Skeletal muscle cell (primary cell): ENCODE results near the gene MPC1.

ENCODE experiments used
- DNase-seq: peaks from one replicate; pipeline ENCODE4 v3.0.0-alpha.2; 2010; ENCODE audit warnings: low read depth
- H3K4me3 ChIP-seq: 2 replicates; pipeline ENCODE4 v1.5.1; 2011; ENCODE audit warnings: low read depth, mild to moderate bottlenecking, control low read depth, low read length, moderate library complexity

Gene MPC1

DNA sequence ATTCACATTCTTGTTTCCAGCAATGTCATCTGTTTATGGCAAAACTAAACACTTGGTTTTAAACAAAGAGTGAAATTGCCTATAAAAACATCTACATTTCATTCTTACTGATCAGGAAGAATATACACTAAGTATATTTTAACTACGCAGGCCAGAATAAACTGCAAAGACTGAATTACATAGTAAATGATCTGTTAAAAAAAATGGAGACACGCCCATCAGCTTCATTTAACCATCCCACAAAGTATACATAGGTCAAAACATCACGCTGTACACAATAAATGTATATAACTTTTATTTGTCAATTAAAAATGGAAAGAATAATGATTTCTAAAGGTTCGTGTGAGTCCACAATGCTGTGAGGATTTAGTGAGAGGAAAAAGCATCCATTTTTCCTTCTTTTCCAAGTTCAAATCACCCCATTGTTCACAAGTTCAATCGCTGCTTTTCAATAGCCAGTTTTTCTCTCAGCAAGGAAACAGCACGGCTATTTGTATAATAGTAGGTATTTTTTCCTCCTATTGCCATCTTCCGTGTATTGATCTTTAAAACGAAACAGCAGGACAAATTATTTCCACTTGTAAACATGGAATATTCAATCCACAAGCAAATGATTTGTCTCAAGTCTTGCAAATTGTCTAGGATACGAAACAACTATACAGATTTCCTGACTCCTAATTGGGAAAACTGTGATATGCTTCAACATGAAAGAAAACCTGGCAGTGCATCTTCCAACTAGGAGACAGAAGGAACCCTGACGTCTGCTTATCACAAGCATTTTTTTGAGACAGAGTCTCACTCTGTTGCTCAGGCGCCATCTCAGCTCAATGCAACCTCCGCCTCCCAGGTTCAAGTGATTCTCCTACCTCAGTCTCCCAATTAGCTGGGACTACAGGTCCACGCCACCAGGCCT lies 51.0 kb downstream of the MPC1 start:
- no peak overlapping the region for H3K4me3 ChIP-seq
- DNase-seq, result no peak

DNA sequence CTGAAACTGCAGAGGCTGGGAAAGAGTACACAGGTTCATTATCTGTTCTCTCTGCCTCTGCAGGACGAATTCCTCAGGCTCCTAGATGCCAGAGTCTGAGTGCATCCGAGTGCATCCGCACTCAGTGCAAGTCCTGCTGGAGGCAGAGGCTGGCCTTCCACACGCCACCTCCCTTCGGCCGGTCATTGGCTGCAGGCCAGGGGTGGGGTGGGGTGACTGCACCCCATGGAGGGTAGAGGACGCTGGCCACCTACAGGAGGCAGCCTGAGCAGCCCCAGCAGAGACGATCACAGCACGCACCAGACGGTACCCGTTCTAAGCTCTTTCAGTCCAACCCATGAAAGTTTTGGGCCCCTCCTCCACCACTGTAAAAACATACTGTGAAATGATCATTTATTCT lies 52.1 kb downstream of the MPC1 start:
- H3K4me3 ChIP-seq, result no peak overlapping the region
- DNase-seq, result no peak

DNA sequence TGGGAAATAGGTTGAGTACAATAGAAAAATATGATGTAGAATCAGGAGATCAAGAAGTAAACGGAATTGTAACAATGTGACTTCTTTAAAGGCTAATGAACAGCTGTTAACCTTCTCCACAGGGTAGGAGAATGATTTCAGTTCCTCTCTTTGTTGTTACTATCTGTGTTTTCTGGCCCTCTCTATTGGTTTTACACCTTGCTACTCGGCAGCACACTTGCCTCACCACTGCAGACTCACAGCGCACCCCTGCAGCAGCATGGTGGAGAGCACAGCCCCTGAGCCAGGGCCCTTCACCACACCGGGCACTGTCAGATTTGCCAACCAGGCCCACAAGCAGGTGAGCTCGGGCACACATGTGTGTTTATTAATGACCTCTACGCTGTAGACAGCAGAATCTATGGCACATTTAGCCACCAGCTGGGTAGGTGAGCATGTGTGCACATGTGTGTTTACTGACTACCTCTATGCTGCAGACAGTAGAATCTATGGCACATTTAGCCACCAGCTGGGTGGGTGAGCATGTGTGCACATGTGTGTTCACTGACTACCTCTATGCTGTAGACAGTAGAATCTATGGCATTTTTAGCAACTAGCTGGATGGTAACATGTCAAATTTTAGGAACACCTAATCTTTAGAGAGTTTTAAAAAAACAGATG lies 57.2 kb downstream of the MPC1 start:
- no peak overlapping the region for H3K4me3 ChIP-seq
- DNase-seq, result no peak

DNA sequence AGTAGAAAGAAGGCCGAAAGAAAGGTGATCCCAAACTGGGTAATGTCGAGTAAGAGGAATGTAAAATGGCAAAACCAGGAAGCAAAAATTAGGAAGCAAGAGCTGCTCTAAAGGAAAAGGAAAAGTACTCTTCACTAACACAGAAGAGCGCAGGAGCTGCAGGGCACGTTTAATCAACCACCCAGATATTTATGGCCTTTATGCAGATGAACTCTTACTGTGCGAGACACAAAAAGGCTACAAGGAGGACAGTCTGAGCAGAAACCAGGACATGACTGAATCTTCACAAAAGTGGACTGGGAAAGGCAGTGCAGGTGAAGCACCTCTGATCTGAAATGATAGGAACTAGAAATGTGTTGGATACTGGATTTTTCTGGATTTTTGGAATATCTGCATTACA lies 59.3 kb downstream of the MPC1 start:
- DNase-seq, result no peak
- no peak overlapping the region for H3K4me3 ChIP-seq

DNA sequence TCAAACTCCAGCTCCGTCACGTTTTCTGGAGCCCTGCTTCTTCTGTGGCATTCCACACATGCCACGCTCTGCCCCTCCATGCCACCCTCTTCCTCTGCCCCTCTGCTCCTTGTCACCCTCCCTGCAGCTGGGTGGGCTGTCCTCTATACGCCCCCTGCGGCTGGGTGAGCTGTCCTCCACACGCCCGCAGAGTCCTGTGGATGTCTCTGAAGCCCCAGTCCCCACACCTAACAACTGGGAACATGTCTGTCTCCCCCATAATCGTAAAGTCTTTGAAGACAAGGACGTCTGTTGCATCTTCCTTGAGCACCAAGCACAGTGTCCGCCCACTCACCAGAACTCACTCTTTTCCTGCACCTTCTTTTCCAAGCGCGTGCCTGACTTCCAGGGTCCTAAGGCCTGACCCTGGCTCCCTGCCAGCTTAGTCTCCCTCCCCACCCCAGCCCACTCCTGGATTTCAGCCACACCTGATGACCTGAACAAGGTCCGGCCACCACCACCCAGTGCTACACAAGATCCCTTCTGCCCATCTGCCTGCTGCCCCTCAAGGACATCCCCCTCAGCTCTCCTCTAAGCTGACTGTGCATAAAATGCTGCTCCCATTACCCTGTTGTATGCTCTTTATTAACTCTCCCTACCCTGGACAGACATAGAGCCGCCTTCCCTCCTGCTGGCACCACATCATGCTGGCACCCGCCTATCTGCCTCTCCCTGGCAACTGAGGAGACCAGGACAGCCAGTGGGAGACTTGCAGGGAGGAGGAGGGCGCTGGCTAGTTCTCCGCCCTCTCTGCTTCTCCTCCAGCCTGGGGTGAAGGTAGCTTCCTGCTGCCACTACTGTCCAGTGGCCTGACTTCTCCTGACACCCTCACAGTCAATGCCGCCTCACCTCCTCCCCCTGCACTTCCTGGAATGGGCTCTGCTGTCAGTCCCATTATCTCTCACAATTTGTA lies 63.8 kb downstream of the MPC1 start:
- H3K4me3 ChIP-seq, result no peak overlapping the region

DNA sequence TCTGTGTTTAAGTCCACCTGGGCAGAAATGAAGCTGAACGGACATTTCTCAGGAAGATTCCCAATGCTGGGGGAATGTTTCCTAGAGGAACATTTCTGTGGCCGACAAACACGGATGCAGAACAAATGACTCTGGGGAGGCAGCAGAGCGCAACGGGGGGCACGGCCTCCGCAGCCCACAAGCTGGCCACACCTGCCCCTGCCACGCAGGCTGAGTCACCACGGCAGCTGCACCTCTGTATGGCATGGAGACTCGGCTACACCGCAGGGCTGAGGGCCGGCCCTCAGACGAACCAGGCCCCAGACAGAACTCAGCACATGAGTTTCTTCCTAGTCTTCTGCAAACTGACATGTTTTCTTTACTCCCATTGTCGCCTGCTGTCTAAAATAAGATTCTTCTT lies 64.5 kb downstream of the MPC1 start:
- DNase-seq, result peak; percentile 55
- H3K4me3 ChIP-seq, result no peak overlapping the region

More for the DNA sequence above, 63.8 kb downstream of the MPC1 start:
- DNase-seq, result no peak

DNA sequence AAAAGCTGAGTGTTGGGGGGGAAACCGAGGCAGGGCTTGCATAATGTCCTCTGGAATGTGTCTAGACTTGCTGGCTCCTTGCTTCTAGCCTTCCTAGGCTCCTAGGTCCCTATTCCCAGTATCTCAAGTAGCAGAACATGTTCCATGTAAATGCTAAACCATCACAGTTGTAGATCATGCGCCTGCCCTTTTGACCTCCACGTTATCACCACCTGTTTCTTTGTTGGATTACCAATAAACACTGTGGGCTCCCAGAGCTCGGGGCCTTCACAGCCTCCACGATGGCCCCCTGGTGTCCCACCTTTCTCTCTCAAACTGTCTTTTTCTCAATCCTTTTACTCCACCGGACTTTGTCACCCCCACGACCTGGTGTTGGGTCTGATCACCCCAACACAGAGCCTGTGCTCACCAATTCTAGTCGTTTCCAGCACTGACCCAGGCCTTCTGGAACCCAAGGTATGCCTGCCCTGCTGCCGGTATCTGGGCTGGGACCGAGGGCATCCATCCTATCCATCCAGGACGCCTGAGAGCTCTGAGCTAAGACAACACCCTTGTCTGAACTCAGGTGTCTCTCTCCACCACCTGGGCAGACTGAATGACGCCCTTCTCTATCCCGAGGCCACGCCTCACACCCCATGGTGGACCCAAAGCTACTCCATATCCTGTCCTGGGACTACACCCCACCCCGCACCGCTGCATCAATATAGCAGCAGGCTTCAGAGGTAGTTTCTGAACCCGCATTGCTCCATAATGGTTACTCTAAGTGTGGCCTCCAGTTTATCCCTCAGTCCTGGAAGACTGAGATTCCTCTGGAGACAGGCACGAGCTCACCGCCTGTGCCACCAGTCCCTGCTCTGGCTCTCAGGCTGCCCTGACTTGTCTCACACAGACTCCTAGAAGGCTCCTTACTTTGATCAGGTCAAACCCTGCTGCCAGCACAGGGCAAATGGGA lies 65.2 kb downstream of the MPC1 start:
- no peak overlapping the region for H3K4me3 ChIP-seq
- no peak for DNase-seq

DNA sequence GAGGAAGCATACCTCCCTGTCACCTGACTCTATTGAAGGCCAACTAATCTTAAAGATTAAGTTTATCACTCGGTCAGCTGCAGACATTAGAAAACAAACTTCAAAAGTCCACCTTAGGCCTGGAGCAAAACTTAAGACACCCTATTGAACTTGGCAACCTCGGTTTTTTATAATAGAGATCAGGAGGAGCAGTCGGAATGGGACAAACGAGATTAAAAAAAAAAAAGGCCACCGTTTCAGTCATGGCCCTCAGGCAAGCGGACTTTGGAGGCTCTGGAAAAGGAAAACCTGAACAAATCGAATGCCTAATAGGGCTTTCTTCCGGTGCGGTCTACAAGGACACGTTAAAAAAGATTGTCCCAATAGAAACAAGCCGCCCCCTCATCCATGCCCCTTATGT lies 67.3 kb downstream of the MPC1 start:
- no peak overlapping the region for H3K4me3 ChIP-seq
- no peak for DNase-seq
